KBM-7 (cell line): ENCODE data around the gene SCN3B.
"Not testable (repeated sequence)": the region's sequence is repeated elsewhere in the genome, so short reads cannot be mapped to it uniquely, and the experiment has no call there.

Source experiments
- DNase-seq: peaks from one replicate; pipeline ENCODE4 v3.0.0-alpha.2; 2015
- in situ Hi-C: fragments of 300-500 bp; cut with MboI; formaldehyde crosslinking; loops from 2 replicates; pipeline ENCODE4 v1.14.3; 2020; ENCODE audit warnings: low sequenced_read_pairs, low pct_unique_long_range_greater_than_20kb, mixed read lengths

SCN3B gene

GRCh38 chr11:123665306-123665705 lies 10.9 kb upstream of the SCN3B start:
- no peak for DNase-seq

DNA sequence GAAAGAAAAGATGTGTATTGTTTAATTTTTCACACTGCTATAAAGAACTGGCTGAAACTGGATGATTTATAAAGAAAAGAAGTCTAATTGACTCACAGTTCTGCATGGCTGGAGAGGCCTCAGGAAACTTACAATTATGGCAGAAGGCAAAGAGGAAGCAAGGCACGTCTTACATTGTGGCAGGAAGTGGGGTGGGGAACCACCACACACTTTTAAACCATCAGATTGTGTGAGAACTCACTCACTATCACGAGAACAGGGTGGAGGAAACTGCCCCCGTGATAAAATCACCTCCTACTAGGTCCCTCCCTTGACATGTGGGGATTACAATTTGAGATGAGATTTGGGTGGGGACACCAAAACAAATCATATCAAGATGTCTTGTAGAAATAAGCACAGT lies 5.5 kb upstream of the SCN3B start:
- in situ Hi-C loops = not testable (repeated sequence)
- DNase-seq = peak; percentile 93

More at GRCh38 chr11:123665306-123665705, 10.9 kb upstream of the SCN3B start:
- in situ Hi-C loops = no loop called here

DNA sequence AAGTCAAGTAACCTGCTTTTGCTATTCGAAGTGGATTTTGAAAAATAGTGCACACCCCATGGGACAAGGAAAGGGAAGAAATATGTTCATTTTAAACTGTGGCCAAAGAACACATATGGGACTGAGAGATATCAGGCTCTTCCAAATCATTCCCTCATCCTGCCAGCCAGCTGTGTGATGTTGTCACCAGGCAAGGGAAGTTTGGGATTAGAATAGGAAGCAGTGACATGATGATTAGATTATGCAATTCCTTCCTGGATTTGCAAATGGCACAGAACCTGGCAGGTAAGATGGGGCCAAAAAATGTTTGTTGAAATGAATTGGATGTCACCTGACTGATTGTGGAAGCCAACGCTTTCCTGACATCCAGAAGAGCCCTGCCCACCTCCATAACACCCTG lies 4.9 kb upstream of the SCN3B start:
- in situ Hi-C loops = no loop called here
- DNase-seq = no peak

DNA sequence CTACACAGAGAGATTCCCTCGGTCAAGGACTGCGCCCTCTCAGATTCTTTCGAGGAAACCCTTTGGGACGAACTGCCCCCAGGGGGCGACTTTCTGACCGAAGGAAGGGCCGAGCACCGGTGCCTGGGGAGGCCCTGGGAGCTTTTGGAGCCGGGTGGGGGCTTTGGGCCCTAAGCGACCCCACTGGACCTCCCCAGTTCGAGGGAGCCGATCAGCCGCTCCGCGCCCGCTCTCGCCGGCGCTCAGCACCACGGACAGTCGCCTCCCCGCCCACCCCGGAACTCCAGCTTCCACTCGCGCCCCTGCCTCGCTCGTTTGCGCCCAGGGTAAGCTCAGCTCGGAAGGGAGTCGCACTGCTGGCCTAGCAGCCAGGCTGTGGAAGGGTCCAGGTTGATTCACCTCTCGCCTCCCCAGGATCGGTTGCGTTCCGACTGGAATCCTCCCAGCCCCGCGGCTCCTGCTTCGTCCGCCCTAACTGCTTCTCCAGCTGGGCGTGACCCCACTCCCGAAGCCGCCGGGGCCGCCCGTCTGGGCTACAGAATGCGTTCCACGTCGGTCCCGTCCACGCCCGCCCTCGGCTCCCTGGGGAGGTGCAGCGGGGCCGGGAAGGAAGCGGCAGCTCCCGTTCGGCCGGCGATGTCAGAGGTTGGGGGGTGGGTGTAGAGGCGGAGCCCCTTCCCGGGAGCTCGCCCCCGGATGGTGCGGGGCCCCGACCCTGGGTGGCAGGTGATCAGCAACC lies 428 bp downstream of the SCN3B start:
- in situ Hi-C loops = no loop called here
- peak; percentile 64 for DNase-seq

- DNase-seq = no peak
- in situ Hi-C loops = no loop called here
Measured at GRCh38 chr11:123653483-123653826, 969 bp downstream of the SCN3B start.

GRCh38 chr11:123652599-123652998 lies 1.8 kb downstream of the SCN3B start:
- DNase-seq = no peak

GRCh38 chr11:123650901-123651300 lies 3.5 kb downstream of the SCN3B start:
- no peak for DNase-seq
- in situ Hi-C loops = no loop called here

More at GRCh38 chr11:123652599-123652998, 1.8 kb downstream of the SCN3B start:
- in situ Hi-C loops = no loop called here

DNA sequence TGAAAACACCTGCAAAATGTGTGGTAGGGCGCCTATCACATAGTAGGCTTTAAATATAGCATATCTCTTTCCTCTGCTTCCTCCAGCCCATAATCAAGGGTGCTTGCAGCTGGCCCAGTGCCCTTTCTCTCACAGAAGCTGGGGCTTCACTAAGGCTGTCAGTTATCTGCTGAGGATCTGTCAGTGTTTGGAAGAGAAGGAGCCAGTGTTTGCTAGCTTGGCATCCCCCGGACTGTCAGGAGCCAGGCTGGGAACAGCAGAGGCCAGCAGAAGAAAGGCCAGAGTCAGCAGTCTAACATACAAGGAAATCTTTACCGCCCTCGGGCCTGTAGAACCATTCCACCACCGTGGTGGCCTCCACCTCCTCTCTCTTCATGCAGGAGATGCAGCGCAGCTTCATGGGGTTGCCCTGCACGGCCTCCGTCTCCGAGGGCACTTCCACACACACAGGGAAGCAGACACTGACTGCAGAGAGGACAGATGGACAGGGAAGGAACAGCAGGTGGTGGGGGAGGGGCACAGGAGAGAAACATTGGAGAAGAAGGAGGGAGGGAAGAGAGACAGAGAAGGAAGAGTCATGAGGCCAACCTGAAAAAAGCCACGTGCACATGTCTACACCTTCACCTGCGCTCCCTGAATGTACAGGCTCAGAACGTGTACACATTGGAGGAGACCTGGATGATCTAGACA lies 9.0 kb downstream of the SCN3B start:
- in situ Hi-C loops = no loop called here
- no peak for DNase-seq

GRCh38 chr11:123642435-123642834 lies 12.0 kb downstream of the SCN3B start:
- in situ Hi-C loops = no loop called here
- DNase-seq = no peak

DNA sequence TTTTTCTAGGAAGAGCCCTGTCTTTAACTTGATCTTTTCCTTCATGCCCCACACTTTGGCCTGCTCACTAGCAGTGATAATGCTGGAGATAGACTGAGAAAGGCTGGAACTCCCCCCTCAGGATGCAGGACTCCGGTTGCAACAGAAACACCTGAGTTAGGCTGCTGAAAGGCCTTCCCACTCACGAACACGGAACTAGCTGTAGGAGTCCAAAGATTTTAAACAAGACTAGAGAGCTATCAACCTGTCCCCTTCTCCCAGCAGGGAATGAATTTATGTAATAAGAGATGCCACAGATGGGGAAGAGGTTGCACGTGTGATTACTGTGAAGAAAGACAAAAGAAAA lies 13.0 kb downstream of the SCN3B start:
- no peak for DNase-seq
- in situ Hi-C loops = no loop called here

- in situ Hi-C loops = no loop called here
- DNase-seq = peak; percentile 73
Measured at GRCh38 chr11:123640677-123641494, 13.5 kb downstream of the SCN3B start.

- in situ Hi-C loops = no loop called here
- DNase-seq = no peak
Measured at GRCh38 chr11:123640029-123640428, 14.4 kb downstream of the SCN3B start.

- in situ Hi-C loops = loop anchor here (10.0 kb wide), 1 partner anchor 75 kb away; no protein-coding TSS in a partner anchor
- no peak for DNase-seq
Measured at GRCh38 chr11:123630126-123630608, 24.3 kb downstream of the SCN3B start.

DNA sequence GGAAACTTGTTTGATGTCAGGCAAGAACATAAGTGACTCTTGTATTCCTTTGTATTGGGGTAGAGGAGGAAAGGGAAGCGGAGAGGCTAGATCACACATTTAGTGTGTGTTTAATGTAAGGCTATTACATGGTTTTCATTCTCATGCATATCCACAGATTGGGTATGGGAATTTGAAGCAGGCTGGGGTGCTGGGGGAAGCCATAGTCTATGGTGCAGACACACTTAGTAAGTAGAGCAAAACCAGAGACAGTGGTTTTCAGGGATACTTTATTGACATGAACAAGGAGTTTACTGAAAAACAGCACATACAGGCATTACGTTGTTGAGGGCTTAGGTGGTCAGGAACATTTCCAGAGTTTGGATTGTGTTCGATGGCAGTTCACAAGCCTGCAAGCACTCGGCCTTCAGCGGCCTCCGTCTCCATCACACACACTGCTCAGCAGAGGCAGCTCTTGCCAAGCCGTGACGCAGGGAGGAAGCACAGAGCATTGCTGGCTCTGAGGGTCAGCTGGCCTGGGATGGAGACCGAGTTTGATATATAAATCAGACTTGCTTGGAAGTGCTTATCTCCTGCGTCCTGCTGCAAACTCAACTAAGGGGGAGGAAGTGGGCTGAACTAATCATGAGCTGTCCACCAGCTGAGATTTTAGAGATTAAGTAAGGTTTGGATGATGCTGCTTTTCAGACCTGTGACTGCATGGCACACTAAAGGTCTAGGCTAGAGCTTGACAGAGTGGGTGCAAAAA lies 25.3 kb downstream of the SCN3B start:
- in situ Hi-C loops = no loop called here
- DNase-seq = peak; percentile 18

GRCh38 chr11:123624974-123625373 lies 29.4 kb downstream of the SCN3B start:
- in situ Hi-C loops = no loop called here

GRCh38 chr11:123622576-123622975 lies 31.8 kb downstream of the SCN3B start:
- DNase-seq = no peak
- in situ Hi-C loops = no loop called here

More at GRCh38 chr11:123624974-123625373, 29.4 kb downstream of the SCN3B start:
- DNase-seq = no peak

GRCh38 chr11:123616505-123617198 lies 37.8 kb downstream of the SCN3B start:
- DNase-seq = no peak
- in situ Hi-C loops = no loop called here

- in situ Hi-C loops = no loop called here
- no peak for DNase-seq
Measured at GRCh38 chr11:123611698-123612097, 42.7 kb downstream of the SCN3B start.

DNA sequence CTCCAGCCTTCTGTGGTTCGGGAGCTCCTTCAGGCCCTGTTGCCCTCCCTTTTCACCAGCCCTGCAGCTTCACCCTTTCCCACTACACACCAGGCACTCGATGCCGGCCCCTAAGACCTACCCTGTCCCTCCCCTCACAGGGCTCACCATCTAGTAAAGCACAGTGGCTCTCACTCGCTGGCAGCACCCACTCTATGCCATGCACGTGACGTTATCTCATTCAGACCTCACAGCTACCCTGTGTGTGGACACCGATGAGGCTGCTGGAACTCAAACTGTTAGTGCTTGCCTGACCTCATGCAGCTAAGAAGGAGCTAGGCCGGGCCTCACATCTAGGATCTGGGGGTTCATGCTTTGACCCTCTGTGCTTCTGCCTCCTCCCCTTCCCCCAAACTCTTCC lies 45.5 kb downstream of the SCN3B start:
- no peak for DNase-seq
- in situ Hi-C loops = no loop called here
